ENCODE measurements around the gene CNKSR3.

Gene CNKSR3

GRCh38 chr6:154471609-154472362 is 38.7 kb downstream of the CNKSR3 start:
- TF ChIP-seq GATA1 (IDR thresholded peaks at IDR 0.05; ENCODE audit: low read depth, low read length) = no peak
- no peak for TF ChIP-seq POLR2A (IDR thresholded peaks at IDR 0.05; ENCODE audit: low read length)
- DNase-seq = no peak

DNA sequence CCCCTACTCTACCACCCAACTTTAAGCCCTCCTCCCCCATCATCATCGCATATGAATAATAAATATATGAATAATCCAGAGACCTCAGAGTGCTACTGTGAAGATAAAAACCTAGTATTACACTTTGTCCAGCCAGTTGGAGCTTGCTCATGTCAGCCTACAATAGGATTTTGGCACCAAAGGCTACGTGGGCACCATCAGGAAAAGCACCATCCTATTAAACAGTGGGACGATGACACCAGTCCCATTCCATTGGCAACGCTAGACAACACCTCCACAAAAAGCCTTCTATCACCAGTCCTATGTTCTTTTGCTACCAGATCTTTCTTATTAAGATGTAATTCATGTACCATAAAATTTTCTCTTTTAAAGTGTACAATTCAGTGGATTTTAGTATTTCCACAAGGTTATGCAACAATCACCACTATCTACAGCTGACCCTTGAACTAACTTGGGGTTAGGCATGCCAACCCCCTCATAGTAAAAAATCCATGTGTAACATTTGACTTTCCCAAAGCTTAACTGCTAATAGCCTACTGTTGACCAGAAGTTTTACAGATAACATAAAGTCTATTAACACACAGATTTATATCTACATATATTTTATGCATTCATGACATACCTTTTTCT is 41.1 kb downstream of the CNKSR3 start:
- TF ChIP-seq POLR2A (IDR thresholded peaks at IDR 0.05; ENCODE audit: low read length) (no peak), GATA1 (IDR thresholded peaks at IDR 0.05; ENCODE audit: low read depth, low read length) (no peak)
- no peak for DNase-seq

DNA sequence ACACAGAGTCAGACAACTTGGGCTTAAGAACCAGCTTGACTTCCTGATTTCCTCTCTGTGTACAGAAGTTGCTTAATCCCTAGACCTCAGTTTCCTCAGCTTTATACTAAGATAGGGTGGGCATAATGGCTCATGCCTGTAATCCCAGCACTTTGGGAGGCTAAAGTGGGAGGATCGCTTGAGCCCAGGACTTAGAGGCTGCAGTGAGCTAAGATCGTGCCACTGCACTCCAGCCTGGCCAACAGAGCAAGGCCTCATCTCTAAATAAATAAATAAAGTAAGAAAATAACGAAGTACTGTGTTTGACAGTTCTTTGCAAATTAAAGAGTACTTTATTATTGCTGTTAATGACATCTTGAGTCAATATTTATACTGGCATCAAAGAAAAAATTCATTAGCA is 41.7 kb downstream of the CNKSR3 start:
- no peak for DNase-seq
- TF ChIP-seq POLR2A (IDR thresholded peaks at IDR 0.05; ENCODE audit: low read length) (no peak), GATA1 (IDR thresholded peaks at IDR 0.05; ENCODE audit: low read depth, low read length) (no peak)

GRCh38 chr6:154466971-154467679 is 43.4 kb downstream of the CNKSR3 start:
- DNase-seq = no peak
- no peak for TF ChIP-seq POLR2A (IDR thresholded peaks at IDR 0.05; ENCODE audit: low read length)

- TF ChIP-seq POLR2A (IDR thresholded peaks at IDR 0.05; ENCODE audit: low read length) (no peak), GATA1 (IDR thresholded peaks at IDR 0.05; ENCODE audit: low read depth, low read length) (no peak)
Measured at GRCh38 chr6:154466139-154466538, 44.3 kb downstream of the CNKSR3 start.

DNA sequence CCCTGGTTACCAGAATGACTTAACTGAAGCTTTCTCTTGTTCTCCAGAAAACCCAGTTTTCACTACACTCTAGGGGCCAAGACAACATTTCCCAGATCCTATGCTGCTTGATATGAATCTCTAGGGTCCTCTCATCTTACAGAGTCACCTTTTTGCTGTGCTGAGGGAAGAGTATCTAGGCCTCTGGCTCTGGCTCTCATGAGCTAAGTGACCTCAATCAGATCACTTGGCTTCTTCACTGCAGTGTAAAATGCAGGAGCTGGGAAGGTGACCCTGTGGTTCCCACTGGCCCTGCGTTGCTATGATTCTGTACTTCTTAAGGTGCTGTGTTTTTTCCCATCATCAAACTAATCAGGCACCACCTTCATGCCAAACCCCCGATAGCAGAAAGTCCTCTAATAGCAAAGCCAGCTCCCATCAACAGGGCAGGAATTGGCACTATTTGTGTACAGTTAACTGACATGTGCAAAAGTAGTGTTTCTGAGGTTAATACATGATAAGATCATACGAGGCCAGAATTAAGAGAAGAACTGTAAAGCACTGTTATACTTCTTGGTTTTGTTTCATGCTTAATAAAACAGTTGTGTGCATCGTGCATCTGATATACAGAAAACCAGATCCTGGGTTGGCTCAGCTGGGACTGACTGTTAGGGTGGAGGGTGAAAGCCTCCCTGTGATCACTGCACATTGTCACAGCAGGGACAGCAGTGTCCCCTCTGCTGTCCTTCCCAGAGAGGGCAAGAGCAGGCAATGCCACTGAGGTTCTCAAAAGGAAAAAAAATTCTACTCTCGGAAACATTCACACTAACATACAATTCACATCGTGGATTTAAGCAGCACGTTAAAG is 46.7 kb downstream of the CNKSR3 start:
- no peak for DNase-seq
- TF ChIP-seq GATA1 (IDR thresholded peaks at IDR 0.05; ENCODE audit: low read depth, low read length) (no peak), POLR2A (IDR thresholded peaks at IDR 0.05; ENCODE audit: low read length) (no peak)

More at GRCh38 chr6:154466139-154466538, 44.3 kb downstream of the CNKSR3 start:
- DNase-seq = no peak

DNA sequence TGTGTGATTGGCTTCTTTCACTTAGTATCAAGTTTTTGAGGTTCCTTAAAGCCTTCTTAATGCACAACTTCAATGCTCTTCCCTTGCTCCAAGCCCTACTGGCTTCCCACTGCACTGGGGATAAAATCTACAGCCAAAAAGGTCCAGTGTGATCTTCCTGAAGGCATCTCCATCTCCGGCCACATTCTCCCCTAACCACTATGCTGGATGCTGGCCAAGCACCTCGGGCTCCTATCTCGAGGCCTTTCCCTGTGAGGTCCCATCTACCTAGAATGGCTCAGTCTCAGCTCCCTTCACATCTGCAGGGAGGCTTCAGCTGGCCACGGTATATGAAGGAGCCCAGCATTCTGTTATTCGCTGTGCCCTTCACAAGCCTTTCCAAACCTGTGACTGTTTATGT is 48.1 kb downstream of the CNKSR3 start:
- DNase-seq = no peak
- TF ChIP-seq GATA1 (IDR thresholded peaks at IDR 0.05; ENCODE audit: low read depth, low read length) (no peak), POLR2A (IDR thresholded peaks at IDR 0.05; ENCODE audit: low read length) (no peak)

DNA sequence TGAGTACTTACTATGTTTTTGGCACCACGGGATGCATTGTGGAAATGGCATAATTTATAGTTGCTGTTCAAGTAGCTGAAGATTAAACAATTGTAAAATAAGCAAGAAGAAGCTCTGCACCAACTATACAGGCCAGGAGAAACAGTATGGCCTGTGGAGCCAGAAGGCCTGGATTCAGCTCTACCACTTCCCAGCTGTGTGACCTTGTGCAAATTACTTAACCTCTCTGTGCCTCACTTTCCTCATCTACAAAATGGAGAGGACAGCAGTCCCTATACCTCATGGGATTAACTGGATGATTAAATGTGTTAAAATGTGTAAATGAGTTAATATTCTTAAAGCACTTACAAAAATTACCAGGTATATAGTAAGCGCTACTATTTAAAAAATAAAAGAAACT is 49.1 kb downstream of the CNKSR3 start:
- TF ChIP-seq GATA1 (IDR thresholded peaks at IDR 0.05; ENCODE audit: low read depth, low read length) = no peak
- no peak for TF ChIP-seq POLR2A (IDR thresholded peaks at IDR 0.05; ENCODE audit: low read length)
- DNase-seq = no peak

- TF ChIP-seq POLR2A (IDR thresholded peaks at IDR 0.05; ENCODE audit: low read length) = no peak
- TF ChIP-seq GATA1 (IDR thresholded peaks at IDR 0.05; ENCODE audit: low read depth, low read length) = no peak
- no peak for DNase-seq
Measured at GRCh38 chr6:154460306-154461071, 50.0 kb downstream of the CNKSR3 start.

DNA sequence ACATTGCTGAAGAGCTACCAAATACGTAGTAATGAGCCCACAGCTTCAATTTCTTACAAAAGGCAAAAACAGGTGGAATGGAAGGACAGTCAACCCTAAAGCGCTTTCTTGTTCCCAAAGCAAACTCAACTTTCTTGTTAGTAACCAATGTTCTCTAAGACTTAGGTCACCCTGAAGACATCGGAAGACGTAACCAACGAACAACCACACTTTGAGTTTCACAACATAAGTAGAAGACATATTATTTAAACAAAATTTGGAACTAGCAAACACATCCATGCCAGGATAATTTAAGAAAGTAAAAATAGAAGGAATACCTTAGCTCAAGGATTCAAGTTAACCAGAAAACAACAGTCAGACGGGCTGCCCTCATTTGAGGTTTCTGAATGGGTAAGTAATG is 51.0 kb downstream of the CNKSR3 start:
- no peak for DNase-seq
- no peak for TF ChIP-seq GATA1 (IDR thresholded peaks at IDR 0.05; ENCODE audit: low read depth, low read length)
- TF ChIP-seq POLR2A (IDR thresholded peaks at IDR 0.05; ENCODE audit: low read length) = no peak

DNA sequence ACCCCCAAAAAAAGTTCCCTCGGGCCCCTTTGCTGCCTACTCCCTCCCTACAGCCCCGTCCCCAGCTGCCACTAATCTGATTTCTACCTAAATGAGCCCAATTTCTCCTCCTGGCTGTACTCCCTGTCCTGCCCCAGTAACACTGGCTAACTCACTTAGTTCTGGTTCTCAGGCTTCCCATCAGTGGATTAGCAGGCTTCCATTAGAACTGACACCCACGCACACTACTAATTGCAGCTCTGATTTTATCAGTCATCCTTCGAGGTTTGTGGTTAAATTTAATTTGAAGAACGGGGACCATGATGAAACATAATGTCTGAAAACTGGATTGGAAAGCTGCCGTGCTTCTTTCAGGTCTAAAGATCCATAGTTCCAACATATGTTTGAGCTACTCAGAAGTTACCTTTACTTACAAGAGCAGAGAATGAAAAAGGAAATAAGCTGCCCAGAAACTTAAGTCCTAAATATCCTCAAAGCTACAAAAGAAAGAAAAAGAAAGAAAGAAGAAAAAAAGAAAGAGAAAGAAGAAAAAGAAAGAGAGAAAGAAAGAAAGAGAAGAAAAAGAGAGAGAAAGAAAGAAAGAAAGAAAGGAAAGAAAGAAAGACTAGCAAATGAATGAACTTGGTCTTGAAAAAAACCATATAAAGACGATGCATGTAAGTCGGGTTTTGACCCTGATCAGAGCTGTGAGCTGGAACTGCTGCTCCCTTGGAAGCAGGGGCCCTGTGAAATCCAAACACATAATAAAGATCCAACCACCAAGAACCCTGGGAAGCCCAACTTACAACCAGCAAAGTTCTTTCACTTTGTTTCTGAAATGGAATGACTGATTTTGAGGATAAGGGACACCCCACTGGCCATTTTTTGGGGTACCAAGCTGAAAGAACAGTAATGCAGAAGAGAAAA is 51.7 kb downstream of the CNKSR3 start:
- peak in 1 of 2 experiments; percentile 10 for DNase-seq
- TF ChIP-seq POLR2A (IDR thresholded peaks at IDR 0.05; ENCODE audit: low read length) (no peak), GATA1 (IDR thresholded peaks at IDR 0.05; ENCODE audit: low read depth, low read length) (no peak)

- DNase-seq = no peak
- TF ChIP-seq POLR2A (IDR thresholded peaks at IDR 0.05; ENCODE audit: low read length) = no peak
- no peak for TF ChIP-seq GATA1 (IDR thresholded peaks at IDR 0.05; ENCODE audit: low read depth, low read length)
Measured at GRCh38 chr6:154457881-154458284, 52.6 kb downstream of the CNKSR3 start.

Data from erythroblast (primary cell).